ENCODE results near the gene KIAA1671. TPM values are rescaled to one million over a fixed set of nuclear protein-coding genes. Genes with fewer than 3 reads are reported as not detected.

The KIAA1671 gene
- total RNA-seq, 2 experiments from 2014 or later: 6.5 to 6.8 TPM

- Mint-ChIP-seq H3K36me3 (ENCODE audit: low read depth) (no peaks in the 10 kb centered on the region), H3K27me3 (no peaks in the 10 kb centered on the region), H3K9me3 (no peaks in the 10 kb centered on the region), H3K27ac (no peak overlapping the region), H3K4me1 (ENCODE audit: low read depth) (no peaks in the 10 kb centered on the region), H3K4me3 (no peak overlapping the region)
- no peak for TF ChIP-seq CTCF (IDR thresholded peaks at IDR 0.05)
- ChIA-PET CTCF (interaction anchor here (2.7 kb wide), 1 partner anchor 10 kb away, joined by 7 read pairs; no protein-coding TSS in a partner anchor), POLR2A (interaction anchor here (1.0 kb wide), 1 partner anchor 15 kb away, joined by 5 read pairs; no protein-coding TSS in a partner anchor)
- ATAC-seq (no peak), DNase-seq (no peak)
- intact Hi-C loops (cut with micrococcal nuclease): no loop called here
Measured at GRCh38 chr22:25101501-25101900, 149.0 kb downstream of the KIAA1671 start.

- no peak overlapping the region for H3K27ac Mint-ChIP-seq
- ATAC-seq (no peak), DNase-seq (no peak)
- no peak overlapping the region for H3K4me3 Mint-ChIP-seq
- H3K9me3 Mint-ChIP-seq: no peaks in the 10 kb centered on the region
- no peaks in the 10 kb centered on the region for H3K36me3 Mint-ChIP-seq (ENCODE audit: low read depth)
- ChIA-PET CTCF (interaction anchor here (2.7 kb wide), 1 partner anchor 10 kb away, joined by 7 read pairs; no protein-coding TSS in a partner anchor), POLR2A (no interaction called here)
- intact Hi-C loops (cut with micrococcal nuclease): no loop called here
- H3K27me3 Mint-ChIP-seq: no peaks in the 10 kb centered on the region
- H3K4me1 Mint-ChIP-seq (ENCODE audit: low read depth): no peaks in the 10 kb centered on the region
- no peak for TF ChIP-seq CTCF (IDR thresholded peaks at IDR 0.05)
Measured at GRCh38 chr22:25101986-25102385, 149.5 kb downstream of the KIAA1671 start.

- no peaks in the 10 kb centered on the region for H3K27me3 Mint-ChIP-seq
- POLR2A ChIA-PET: no interaction called here
- no peak for TF ChIP-seq CTCF (IDR thresholded peaks at IDR 0.05)
- ATAC-seq: no peak
- no peaks in the 10 kb centered on the region for H3K9me3 Mint-ChIP-seq
- H3K27ac Mint-ChIP-seq: no peak overlapping the region
- no peak overlapping the region for H3K4me3 Mint-ChIP-seq
- intact Hi-C loops (cut with micrococcal nuclease): no loop called here
- no peaks in the 10 kb centered on the region for H3K4me1 Mint-ChIP-seq (ENCODE audit: low read depth)
- H3K36me3 Mint-ChIP-seq (ENCODE audit: low read depth): no peaks in the 10 kb centered on the region
- CTCF ChIA-PET: interaction anchor here (0.6 kb wide), 1 partner anchor 66 kb away, joined by 3 read pairs; no protein-coding TSS in a partner anchor
- DNase-seq: no peak
Measured at GRCh38 chr22:25102722-25103121, 150.2 kb downstream of the KIAA1671 start.

GRCh38 chr22:25104367-25104766 lies 151.9 kb downstream of the KIAA1671 start:
- no peaks in the 10 kb centered on the region for H3K36me3 Mint-ChIP-seq (ENCODE audit: low read depth)

More at GRCh38 chr22:25104367-25104766, 151.9 kb downstream of the KIAA1671 start:
- no peaks in the 10 kb centered on the region for H3K4me1 Mint-ChIP-seq (ENCODE audit: low read depth)
- DNase-seq: no peak
- ATAC-seq: no peak
- no peak overlapping the region for H3K4me3 Mint-ChIP-seq
- H3K9me3 Mint-ChIP-seq: no peaks in the 10 kb centered on the region
- no peaks in the 10 kb centered on the region for H3K27me3 Mint-ChIP-seq
- no peak for TF ChIP-seq CTCF (IDR thresholded peaks at IDR 0.05)
- ChIA-PET POLR2A (interaction anchor here (0.6 to 1.3 kb wide), 2 partner anchors 24 to 120 kb away, joined by 3 to 4 read pairs; no protein-coding TSS in a partner anchor), CTCF (no interaction called here)
- intact Hi-C loops (cut with micrococcal nuclease): no loop called here
- no peak overlapping the region for H3K27ac Mint-ChIP-seq
